Osteoblast (primary cell): Measurements from ENCODE around the gene C2. TPM values are rescaled to one million over a fixed set of nuclear protein-coding genes. Genes with fewer than 3 reads are reported as not detected.
"Not testable (repeated sequence)": the region's sequence is repeated elsewhere in the genome, so short reads cannot be mapped to it uniquely, and the experiment has no call there.

Source experiments
- DNase-seq: peaks from one replicate; pipeline ENCODE4 v3.0.0; 2011; ENCODE audit warnings: low spot score, mixed read lengths; ENCODE audit not compliant: insufficient read length; ENCODE audit errors: missing footprints
- H2AFZ ChIP-seq: 2 replicates; pipeline ENCODE4 v1.6.0; 2011; ENCODE audit warnings: mild to moderate bottlenecking, low read length
- H3K27ac ChIP-seq: 2 replicates; pipeline ENCODE4 v1.5.1; 2011; ENCODE audit warnings: mild to moderate bottlenecking, low read depth, low read length, moderate library complexity
- H3K27me3 ChIP-seq: 2 replicates; pipeline ENCODE4 v1.6.0; 2012; ENCODE audit warnings: mild to moderate bottlenecking, control low read depth, inconsistent platforms, low read length, moderate library complexity; ENCODE audit not compliant: insufficient read depth
- H3K36me3 ChIP-seq: 2 replicates; pipeline ENCODE4 v1.5.1; 2011; ENCODE audit warnings: mild to moderate bottlenecking, low read length, control low read depth, moderate library complexity; ENCODE audit not compliant: insufficient read depth
- H3K4me1 ChIP-seq: 2 replicates; pipeline ENCODE4 v1.5.1; 2011; ENCODE audit warnings: mild to moderate bottlenecking, low read length, control low read depth, moderate library complexity; ENCODE audit not compliant: insufficient read depth
- H3K4me2 ChIP-seq: 2 replicates; pipeline ENCODE4 v1.6.0; 2011; ENCODE audit warnings: mild to moderate bottlenecking, low read length; ENCODE audit not compliant: insufficient read depth
- H3K4me3 ChIP-seq: fragments of 200-600 bp; sonication (generic); 3 replicates; pipeline ENCODE4 v1.5.1; 2012; ENCODE audit warnings: mild to moderate bottlenecking, low read length, inconsistent platforms; ENCODE audit not compliant: insufficient read depth
- H3K79me2 ChIP-seq: 2 replicates; pipeline ENCODE4 v1.6.0; 2012; ENCODE audit warnings: mild to moderate bottlenecking, low read length, control low read depth, inconsistent platforms; ENCODE audit not compliant: insufficient read depth
- H3K9me3 ChIP-seq: 2 replicates; pipeline ENCODE4 v1.5.1; 2011; ENCODE audit warnings: low read depth, low read length, control low read depth
- H4K20me1 ChIP-seq: 2 replicates; pipeline ENCODE4 v1.6.0; 2012; ENCODE audit warnings: mild to moderate bottlenecking, low read length, control low read depth; ENCODE audit not compliant: insufficient read depth
- total RNA-seq: library from RNA; depleted of rRNA; stranded (reverse); fragments of >200 nt; gene quantifications from 2 replicates; pipeline ENCODE4 v1.2.3, GENCODE V29; 2012
- TF ChIP-seq, protein P1 (sequence below): IDR thresholded peaks from 2 replicates; pipeline ENCODE4 v1.5.1; 2011; ENCODE audit warnings: mild to moderate bottlenecking, low read depth, low read length, moderate library complexity; ENCODE audit errors: extremely low read depth

The C2 gene
- total RNA-seq, 1 donor, result 12.7 TPM

DNA sequence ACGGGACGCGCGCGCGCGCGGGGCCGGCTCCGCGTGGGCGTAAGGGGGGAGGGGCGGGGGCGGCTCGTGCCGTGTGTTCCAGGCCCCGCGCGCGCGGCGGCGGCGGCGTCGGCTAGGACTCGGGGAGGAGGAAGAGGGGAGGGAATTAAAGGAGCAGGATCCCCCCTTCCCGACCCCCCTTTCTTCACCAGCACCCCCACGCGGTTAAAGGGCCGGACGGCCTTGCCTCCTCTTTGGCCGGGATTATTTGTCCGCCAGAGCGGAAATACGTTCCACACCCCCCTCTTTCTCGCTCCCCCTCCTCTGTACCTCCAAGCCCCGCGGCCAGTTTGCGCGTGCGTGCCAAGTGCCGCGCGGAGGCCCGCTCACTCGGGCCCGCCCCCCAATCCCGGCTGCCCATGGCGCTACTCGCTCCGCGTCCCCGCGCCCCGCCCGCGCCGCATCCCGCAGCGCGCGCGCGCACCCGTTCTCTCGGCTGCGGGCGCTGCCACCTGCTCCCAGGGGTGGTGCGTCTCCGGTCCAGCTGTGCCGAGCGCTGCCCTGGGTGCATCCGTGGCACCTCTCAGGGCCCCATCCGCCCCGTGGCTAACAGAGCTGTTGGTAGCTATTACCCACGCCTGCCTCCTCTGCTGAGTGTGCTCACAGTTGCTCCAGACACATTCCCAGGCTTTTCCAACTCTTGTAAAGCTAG is 25.4 kb upstream of the C2 start, which contains the start of gene ZBTB12:
Gene ZBTB12 (minus strand): TSS at position 134 of the 691 bp plus-strand sequence. CDS start 781 bp downstream, outside the sequence.
- Histone ChIP-seq H3K36me3 (no peaks in the 10 kb centered on the region), H3K27me3 (peaks cover 3% of the 10 kb centered on the region), H3K4me2 (peak within 1 kb of the TSS; percentile 88), H3K4me3 (peak within 1 kb of the TSS; percentile 82), H3K79me2 (peaks cover 11% of the 10 kb centered on the region), H3K27ac (peak within 1 kb of the TSS; percentile 69), H3K4me1 (peaks cover 22% of the 10 kb centered on the region), H2AFZ (peak within 1 kb of the TSS; percentile 84), H4K20me1 (no peaks in the 10 kb centered on the region), H3K9me3 (no peaks in the 10 kb centered on the region)
- peak; percentile 98 for DNase-seq
- TF ChIP-seq, protein P1, sequence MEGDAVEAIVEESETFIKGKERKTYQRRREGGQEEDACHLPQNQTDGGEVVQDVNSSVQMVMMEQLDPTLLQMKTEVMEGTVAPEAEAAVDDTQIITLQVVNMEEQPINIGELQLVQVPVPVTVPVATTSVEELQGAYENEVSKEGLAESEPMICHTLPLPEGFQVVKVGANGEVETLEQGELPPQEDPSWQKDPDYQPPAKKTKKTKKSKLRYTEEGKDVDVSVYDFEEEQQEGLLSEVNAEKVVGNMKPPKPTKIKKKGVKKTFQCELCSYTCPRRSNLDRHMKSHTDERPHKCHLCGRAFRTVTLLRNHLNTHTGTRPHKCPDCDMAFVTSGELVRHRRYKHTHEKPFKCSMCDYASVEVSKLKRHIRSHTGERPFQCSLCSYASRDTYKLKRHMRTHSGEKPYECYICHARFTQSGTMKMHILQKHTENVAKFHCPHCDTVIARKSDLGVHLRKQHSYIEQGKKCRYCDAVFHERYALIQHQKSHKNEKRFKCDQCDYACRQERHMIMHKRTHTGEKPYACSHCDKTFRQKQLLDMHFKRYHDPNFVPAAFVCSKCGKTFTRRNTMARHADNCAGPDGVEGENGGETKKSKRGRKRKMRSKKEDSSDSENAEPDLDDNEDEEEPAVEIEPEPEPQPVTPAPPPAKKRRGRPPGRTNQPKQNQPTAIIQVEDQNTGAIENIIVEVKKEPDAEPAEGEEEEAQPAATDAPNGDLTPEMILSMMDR, result no peak

DNA sequence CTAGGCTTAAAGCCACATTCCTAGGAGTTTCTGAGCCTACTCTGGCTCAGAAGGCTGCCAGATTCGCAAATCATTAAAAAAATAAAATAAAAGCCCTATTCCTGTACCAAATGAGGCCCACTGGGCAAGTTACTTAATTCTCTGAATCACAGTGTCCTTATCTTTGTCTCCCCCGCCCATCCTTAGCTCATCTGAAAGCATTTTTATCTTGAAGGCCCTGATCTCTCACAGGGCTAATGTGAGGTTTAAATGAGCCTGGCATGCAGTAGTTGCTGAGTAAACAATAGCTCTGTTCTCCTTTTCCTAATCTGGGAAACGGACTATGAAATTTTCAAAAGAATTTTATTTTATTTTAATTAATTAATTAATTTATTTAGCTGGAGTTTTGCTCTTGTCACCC is 23.6 kb upstream of the C2 start:
- no peak for DNase-seq
- TF ChIP-seq, protein P1, result no peak

DNA sequence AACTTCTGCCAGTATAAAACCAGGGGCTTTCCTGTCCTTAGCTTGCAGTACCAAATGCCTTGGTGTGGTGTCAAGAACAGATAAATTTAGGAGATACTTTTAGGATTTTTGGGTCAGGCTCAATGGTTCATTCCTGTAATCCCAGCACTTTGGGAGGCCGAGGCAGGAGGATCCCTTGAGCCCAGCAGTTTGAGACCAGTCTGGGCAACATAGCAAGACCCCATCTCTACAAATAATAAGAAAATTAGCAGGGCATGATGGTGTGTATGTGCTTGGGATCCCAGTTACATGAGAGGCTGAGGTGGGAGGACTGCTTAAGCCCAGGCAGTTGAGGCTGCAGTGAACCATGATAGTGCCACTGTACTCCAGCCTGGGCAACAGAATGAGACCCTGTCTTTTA is 22.5 kb upstream of the C2 start:
- Histone ChIP-seq H3K9me3 (no peaks in the 10 kb centered on the region), H3K4me1 (peaks cover 26% of the 10 kb centered on the region), H3K36me3 (no peaks in the 10 kb centered on the region), H3K27ac (no peak overlapping the region), H2AFZ (no peak overlapping the region), H3K4me2 (no peak overlapping the region), H3K79me2 (no peaks in the 10 kb centered on the region), H3K27me3 (peaks cover 3% of the 10 kb centered on the region), H4K20me1 (no peaks in the 10 kb centered on the region), H3K4me3 (no peak overlapping the region)
- no peak for DNase-seq
- TF ChIP-seq, protein P1, result no peak

More for the DNA sequence above, 23.6 kb upstream of the C2 start:
- H3K4me3 ChIP-seq, result no peak overlapping the region
- no peaks in the 10 kb centered on the region for H3K36me3 ChIP-seq
- peaks cover 3% of the 10 kb centered on the region for H3K27me3 ChIP-seq
- H3K9me3 ChIP-seq, result no peaks in the 10 kb centered on the region
- no peaks in the 10 kb centered on the region for H4K20me1 ChIP-seq
- no peak overlapping the region for H2AFZ ChIP-seq
- H3K4me1 ChIP-seq, result peaks cover 26% of the 10 kb centered on the region
- H3K4me2 ChIP-seq, result no peak overlapping the region
- no peak overlapping the region for H3K27ac ChIP-seq
- no peaks in the 10 kb centered on the region for H3K79me2 ChIP-seq

GRCh38 chr6:31906122-31906521 is 21.4 kb upstream of the C2 start:
- Histone ChIP-seq H3K36me3 (no peaks in the 10 kb centered on the region), H3K27ac (no peak overlapping the region), H2AFZ (no peak overlapping the region), H3K4me3 (no peak overlapping the region), H4K20me1 (no peaks in the 10 kb centered on the region), H3K4me2 (no peak overlapping the region), H3K27me3 (peaks cover 3% of the 10 kb centered on the region), H3K79me2 (no peaks in the 10 kb centered on the region), H3K9me3 (no peaks in the 10 kb centered on the region), H3K4me1 (peaks cover 33% of the 10 kb centered on the region)
- TF ChIP-seq, protein P1, result no peak
- DNase-seq, result no peak

- not testable (repeated sequence) for H3K27me3 ChIP-seq, DNase-seq, H3K4me2 ChIP-seq, H3K4me3 ChIP-seq, H3K9me3 ChIP-seq, H2AFZ ChIP-seq, H3K79me2 ChIP-seq, H4K20me1 ChIP-seq, H3K27ac ChIP-seq, H3K36me3 ChIP-seq
- peaks cover 34% of the 10 kb centered on the region for H3K4me1 ChIP-seq
These were observed 20.8 kb upstream of the C2 start for GRCh38 chr6:31906727-31907126.
